H9 (cell line): ENCODE data around the gene ZNF136. TPM values are rescaled to one million over a fixed set of nuclear protein-coding genes. Genes with fewer than 3 reads are reported as not detected.
A peak's percentile ranks its signal among the peaks of the same experiment; 100 is the strongest.

Experiments
- DNase-seq: peaks from one replicate; pipeline ENCODE4 v3.0.0-alpha.2; 2017
- H2AFZ ChIP-seq: one replicate; pipeline ENCODE4 v1.6.1; 2013; ENCODE audit warnings: mild to moderate bottlenecking, low read length, control low read depth, moderate library complexity
- H2AK5ac ChIP-seq: 2 replicates; pipeline ENCODE4 v1.6.1; 2013; ENCODE audit warnings: low read length, control low read depth, mixed read lengths; ENCODE audit not compliant: insufficient read length
- H2BK120ac ChIP-seq: one replicate; pipeline ENCODE4 v1.6.1; 2013; ENCODE audit warnings: low read depth, mild to moderate bottlenecking, low read length, control low read depth, inconsistent platforms; ENCODE audit not compliant: poor library complexity, severe bottlenecking
- H2BK12ac ChIP-seq: 2 replicates; pipeline ENCODE4 v1.6.1; 2013; ENCODE audit warnings: low read length, control low read depth, mixed read lengths, low read depth; ENCODE audit not compliant: insufficient read length
- H2BK15ac ChIP-seq: 2 replicates; pipeline ENCODE4 v1.6.1; 2013; ENCODE audit warnings: low read depth, low read length, control low read depth
- H2BK20ac ChIP-seq: one replicate; pipeline ENCODE4 v1.6.1; 2013; ENCODE audit warnings: low read depth, mild to moderate bottlenecking, low read length, control low read depth, inconsistent platforms; ENCODE audit not compliant: poor library complexity, severe bottlenecking
- H2BK5ac ChIP-seq: 2 replicates; pipeline ENCODE4 v1.6.1; 2013; ENCODE audit warnings: low read length, control low read depth, mixed read lengths; ENCODE audit not compliant: insufficient read length
- H3K14ac ChIP-seq: 2 replicates; pipeline ENCODE4 v1.6.1; 2013; ENCODE audit warnings: low read length, control low read depth; ENCODE audit not compliant: insufficient read depth
- H3K18ac ChIP-seq: 2 replicates; pipeline ENCODE4 v1.6.1; 2013; ENCODE audit warnings: low read depth, mild to moderate bottlenecking, mixed read lengths, low read length, control low read depth; ENCODE audit not compliant: insufficient read length
- H3K23ac ChIP-seq: 2 replicates; pipeline ENCODE4 v1.6.1; 2013; ENCODE audit warnings: low read length, control low read depth, mixed read lengths, low read depth; ENCODE audit not compliant: insufficient read length
- H3K23me2 ChIP-seq: 2 replicates; pipeline ENCODE4 v1.6.1; 2013; ENCODE audit warnings: low read depth, mild to moderate bottlenecking, mixed read lengths, low read length, control low read depth; ENCODE audit not compliant: insufficient read length, poor library complexity, severe bottlenecking
- H3K27ac ChIP-seq: 2 replicates; pipeline ENCODE4 v1.5.1; 2013; ENCODE audit warnings: low read length, control low read depth, mixed read lengths, low read depth; ENCODE audit not compliant: insufficient read length
- H3K27me3 ChIP-seq: 2 replicates; pipeline ENCODE4 v1.6.1; 2013; ENCODE audit warnings: low read length, control low read depth, inconsistent platforms; ENCODE audit not compliant: insufficient read depth
- H3K4ac ChIP-seq: 2 replicates; pipeline ENCODE4 v1.6.1; 2013; ENCODE audit warnings: low read depth, mild to moderate bottlenecking, control low read depth, inconsistent platforms, low read length, moderate library complexity
- H3K4me1 ChIP-seq: 2 replicates; pipeline ENCODE4 v1.6.1; 2013; ENCODE audit warnings: low read length, control low read depth, inconsistent platforms; ENCODE audit not compliant: insufficient read depth
- H3K4me2 ChIP-seq: 2 replicates; pipeline ENCODE4 v1.6.1; 2013; ENCODE audit warnings: low read length, control low read depth, mixed read lengths; ENCODE audit not compliant: insufficient read length, insufficient read depth
- H3K56ac ChIP-seq: 2 replicates; pipeline ENCODE4 v1.6.1; 2013; ENCODE audit warnings: low read depth, mild to moderate bottlenecking, mixed read lengths, low read length, control low read depth; ENCODE audit not compliant: insufficient read length
- H3K79me1 ChIP-seq: 2 replicates; pipeline ENCODE4 v1.6.1; 2013; ENCODE audit warnings: low read depth, mild to moderate bottlenecking, moderate library complexity, low read length, control low read depth, inconsistent platforms; ENCODE audit not compliant: insufficient read depth, poor library complexity, severe bottlenecking
- H3K79me2 ChIP-seq: 2 replicates; pipeline ENCODE4 v1.6.1; 2013; ENCODE audit warnings: low read length, control low read depth, inconsistent platforms; ENCODE audit not compliant: insufficient read depth
- H3K9ac ChIP-seq: 2 replicates; pipeline ENCODE4 v1.6.1; 2013; ENCODE audit warnings: low read length, control low read depth, mixed read lengths; ENCODE audit not compliant: insufficient read length; ENCODE audit errors: extremely low read depth
- H3K9me3 ChIP-seq: one replicate; pipeline ENCODE4 v1.6.1; 2013; ENCODE audit warnings: low read depth, low read length, inconsistent platforms; ENCODE audit not compliant: control insufficient read depth
- H3T11ph ChIP-seq: one replicate; pipeline ENCODE4 v1.6.1; 2013; ENCODE audit warnings: mild to moderate bottlenecking, low read length, control low read depth, inconsistent platforms
- H4K20me1 ChIP-seq: one replicate; pipeline ENCODE4 v1.6.1; 2013; ENCODE audit not compliant: control insufficient read depth, insufficient read length, insufficient read depth
- H4K5ac ChIP-seq: 2 replicates; pipeline ENCODE4 v1.6.1; 2013; ENCODE audit warnings: low read depth, mild to moderate bottlenecking, mixed read lengths, low read length, control low read depth; ENCODE audit not compliant: insufficient read length
- H4K8ac ChIP-seq: replicated peaks from 2 replicates; pipeline ENCODE4 v1.6.1; 2013; ENCODE audit warnings: low read length, control low read depth, mixed read lengths, low read depth; ENCODE audit not compliant: insufficient read length
- H4K91ac ChIP-seq: 2 replicates; pipeline ENCODE4 v1.6.1; 2013; ENCODE audit warnings: low read depth, mild to moderate bottlenecking, moderate library complexity, mixed read lengths, low read length, control low read depth; ENCODE audit not compliant: insufficient read length
- H3K27ac Mint-ChIP-seq, 3 experiments: 2 replicates in 2 of 3; 3 replicates in 1 of 3; pipeline ENCODE4 v1.8.0; 2020 to 2021; ENCODE audit warnings: mixed read lengths in 3 of 3, mild to moderate bottlenecking in 1 of 3, moderate library complexity in 1 of 3
- H3K27me3 Mint-ChIP-seq: 2 replicates; pipeline ENCODE4 v1.8.0; 2021; ENCODE audit warnings: low read depth, mild to moderate bottlenecking, moderate library complexity, mixed read lengths
- H3K36me3 Mint-ChIP-seq, 3 experiments: 2 replicates in 2 of 3; 3 replicates in 1 of 3; pipeline ENCODE4 v1.8.0; 2020 to 2021; ENCODE audit warnings: low read depth in 3 of 3, mixed read lengths in 3 of 3; ENCODE audit not compliant: insufficient read depth in 1 of 3
- H3K4me1 Mint-ChIP-seq, 2 experiments: 2 replicates each; pipeline ENCODE4 v1.8.0; 2020; ENCODE audit warnings: mixed read lengths in 2 of 2
- H3K4me3 Mint-ChIP-seq, 2 experiments: 2 replicates in 1 of 2; 3 replicates in 1 of 2; pipeline ENCODE4 v1.8.0; 2020 to 2021; ENCODE audit warnings: mild to moderate bottlenecking in 2 of 2, mixed read lengths in 2 of 2, moderate library complexity in 1 of 2
- H3K9me3 Mint-ChIP-seq, 2 experiments: 2 replicates in 1 of 2; 3 replicates in 1 of 2; pipeline ENCODE4 v1.8.0; 2020; ENCODE audit warnings: mild to moderate bottlenecking in 2 of 2, mixed read lengths in 2 of 2, moderate library complexity in 1 of 2
- CTCF ChIP-seq: fragments of 200-600 bp; sonication (generic); conservative IDR thresholded peaks from 3 replicates; pipeline ENCODE4 v1.8.0; 2021; ENCODE audit warnings: antibody characterized with exemption, mild to moderate bottlenecking
- WGBS: extraction: QIAGEN DNeasy Blood & Tissue Kit; methylation state at CpG from one replicate; pipeline ENCODE4 v1.1.7; 2013; ENCODE audit warnings: missing lambda C conversion rate, low lambda C conversion rate, mixed read lengths; ENCODE audit not compliant: insufficient read length; ENCODE audit errors: extremely low coverage; 5-methylcytosine and 5-hydroxymethylcytosine counted together
- total RNA-seq: library from RNA; stranded (reverse); gene quantifications from 2 replicates; pipeline ENCODE4 v1.2.1, GENCODE V29; 2021

The ZNF136 gene
- total RNA-seq, 1 experiment from 2014 or later, result 10.8 TPM

GRCh38 chr19:12139885-12140544 is 22.9 kb upstream of the ZNF136 start, which contains the start of gene ZNF20:
TSS of gene ZNF20 (minus strand) at chr19:12140350. CDS start at chr19:12140182, 168 bp downstream.
- Histone ChIP-seq H3K4me2 (peak within 1 kb of the TSS; percentile 64), H2BK120ac (no peak within 1 kb of the TSS), H3K9ac (peak within 1 kb of the TSS; percentile 74), H2BK5ac (no peak within 1 kb of the TSS), H3K56ac (no peak within 1 kb of the TSS), H3K9me3 (peaks cover 9% of the 10 kb centered on the region), H2AFZ (no peak within 1 kb of the TSS), H4K8ac (no peak within 1 kb of the TSS), H3K27me3 (no peaks in the 10 kb centered on the region), H2BK15ac (no peak within 1 kb of the TSS), H3K23me2 (peaks cover 4% of the 10 kb centered on the region), H3K23ac (no peak within 1 kb of the TSS), H3K18ac (peak within 1 kb of the TSS; percentile 79), H2BK12ac (no peak within 1 kb of the TSS), H3K4ac (no peak within 1 kb of the TSS), H3K4me1 (no peaks in the 10 kb centered on the region), H4K91ac (no peak within 1 kb of the TSS), H4K5ac (no peak within 1 kb of the TSS), H3K79me2 (no peaks in the 10 kb centered on the region; the same call in 1 of the 2 replicates), H2AK5ac (no peak within 1 kb of the TSS), H3K14ac (peak within 1 kb of the TSS; percentile 60), H3T11ph (no peak within 1 kb of the TSS), H4K20me1 (no peaks in the 10 kb centered on the region), H3K79me1 (no peaks in the 10 kb centered on the region), H3K27ac (peak within 1 kb of the TSS; percentile 27), H2BK20ac (no peak within 1 kb of the TSS)
- peak within 1 kb of the TSS; percentile 98 to 99 (median 99) for H3K27ac Mint-ChIP-seq
- no peaks in the 10 kb centered on the region; the same call in 1 of the 2 replicates for H3K27me3 Mint-ChIP-seq
- H3K36me3 Mint-ChIP-seq, result peaks cover 53 to 54% (median 54%) of the 10 kb centered on the region in 3 experiments
- H3K4me3 Mint-ChIP-seq, result peak within 1 kb of the TSS; percentile 94 to 96
- peak; percentile 97 for DNase-seq
- peaks cover 27 to 31% of the 10 kb centered on the region in 2 experiments for H3K4me1 Mint-ChIP-seq
- TF ChIP-seq CTCF, result no peak
- peaks cover 30 to 34% of the 10 kb centered on the region in 2 experiments for H3K9me3 Mint-ChIP-seq
- WGBS, result no CpG with 5 or more reads among the region's 49 CpGs
